NOMO-1 (cell line): ENCODE data around the gene SYT6.

Source experiments
- DNase-seq, 2 experiments: peaks; one replicate each; lab custom pipeline; 2025; ENCODE audit not compliant: unreplicated experiment in 2 of 2; lab: John Stamatoyannopoulos, UW

The SYT6 gene

GRCh38 chr1:114122941-114123618 is 30.6 kb downstream of the SYT6 start:
- DNase-seq: peak; percentile 34 to 47

- no peak for DNase-seq
These were observed 35.2 kb downstream of the SYT6 start for GRCh38 chr1:114118351-114118990.

GRCh38 chr1:114117654-114118053 is 36.0 kb downstream of the SYT6 start:
- no peak for DNase-seq

GRCh38 chr1:114116086-114116485 is 37.6 kb downstream of the SYT6 start:
- no peak for DNase-seq

- DNase-seq: no peak
These were observed 39.2 kb downstream of the SYT6 start for GRCh38 chr1:114114185-114115094.

GRCh38 chr1:114113411-114114184 is 40.1 kb downstream of the SYT6 start:
- DNase-seq: peak; percentile 84 to 94

GRCh38 chr1:114112775-114113174 is 40.9 kb downstream of the SYT6 start:
- DNase-seq: no peak

- no peak for DNase-seq
These were observed 41.7 kb downstream of the SYT6 start for GRCh38 chr1:114111731-114112641.

GRCh38 chr1:114109981-114110380 is 43.7 kb downstream of the SYT6 start:
- no peak for DNase-seq

- DNase-seq: no peak
These were observed 44.9 kb downstream of the SYT6 start for GRCh38 chr1:114108751-114109255.

GRCh38 chr1:114107474-114108435 is 45.9 kb downstream of the SYT6 start:
- no peak for DNase-seq

- no peak for DNase-seq
These were observed 48.2 kb downstream of the SYT6 start for GRCh38 chr1:114105421-114105979.

GRCh38 chr1:114104949-114105348 is 48.7 kb downstream of the SYT6 start:
- DNase-seq: no peak

GRCh38 chr1:114103992-114104391 is 49.7 kb downstream of the SYT6 start:
- no peak for DNase-seq

GRCh38 chr1:114102136-114102535 is 51.5 kb downstream of the SYT6 start:
- DNase-seq: no peak

- DNase-seq: no peak
These were observed 53.5 kb downstream of the SYT6 start for GRCh38 chr1:114100148-114100547.

- no peak for DNase-seq
These were observed 54.4 kb downstream of the SYT6 start for GRCh38 chr1:114099268-114099667.

- no peak for DNase-seq
These were observed 56.6 kb downstream of the SYT6 start for GRCh38 chr1:114097109-114097508.
